ENCODE data around the gene USP17L29.
"Not testable (repeated sequence)": the region's sequence is repeated elsewhere in the genome, so short reads cannot be mapped to it uniquely, and the experiment has no call there.

The USP17L29 gene

GRCh38 chr4:9353338-9353737 is at the start of gene USP17L29:
USP17L29 (plus strand) TSS chr4:9353638; CDS start chr4:9353638, 0 bp downstream.
- in situ Hi-C loops (cut with MboI; ENCODE audit: low sequenced_read_pairs): not testable (repeated sequence)

GRCh38 chr4:9324191-9324590 is 29.2 kb upstream of the USP17L29 start:
- in situ Hi-C loops (cut with MboI; ENCODE audit: low sequenced_read_pairs): not testable (repeated sequence)

GRCh38 chr4:9324865-9325264 is 28.6 kb upstream of the USP17L29 start, which contains the start of gene USP17L24:
USP17L24 (plus strand) TSS chr4:9325165; CDS start chr4:9325165, 0 bp downstream.
- in situ Hi-C loops (cut with MboI; ENCODE audit: low sequenced_read_pairs): not testable (repeated sequence)

GRCh38 chr4:9329611-9330010 is 23.8 kb upstream of the USP17L29 start, which contains the start of gene USP17L25:
USP17L25 (plus strand) TSS chr4:9329911; CDS start chr4:9329911, 0 bp downstream.
- in situ Hi-C loops (cut with MboI; ENCODE audit: low sequenced_read_pairs): not testable (repeated sequence)

GRCh38 chr4:9334358-9334757 is 19.1 kb upstream of the USP17L29 start, which contains the start of gene USP17L26:
USP17L26 (plus strand) TSS chr4:9334658; CDS start chr4:9334658, 0 bp downstream.
- in situ Hi-C loops (cut with MboI; ENCODE audit: low sequenced_read_pairs): not testable (repeated sequence)

- in situ Hi-C loops (cut with MboI; ENCODE audit: low sequenced_read_pairs): not testable (repeated sequence)
Measured at GRCh38 chr4:9339103-9339502, 14.3 kb upstream of the USP17L29 start, which contains the start of gene USP17L5. USP17L5 (plus strand) TSS chr4:9339403; CDS start chr4:9339403, 0 bp downstream.

- in situ Hi-C loops (cut with MboI; ENCODE audit: low sequenced_read_pairs): not testable (repeated sequence)
Measured at GRCh38 chr4:9343848-9344247, 9.6 kb upstream of the USP17L29 start, which contains the start of gene USP17L27. USP17L27 (plus strand) TSS chr4:9344148; CDS start chr4:9344148, 0 bp downstream.

- in situ Hi-C loops (cut with MboI; ENCODE audit: low sequenced_read_pairs): not testable (repeated sequence)
Measured at GRCh38 chr4:9348593-9348992, 4.8 kb upstream of the USP17L29 start, which contains the start of gene USP17L28. USP17L28 (plus strand) TSS chr4:9348893; CDS start chr4:9348893, 0 bp downstream.

GRCh38 chr4:9350866-9351265 is 2.6 kb upstream of the USP17L29 start:
- in situ Hi-C loops (cut with MboI; ENCODE audit: low sequenced_read_pairs): not testable (repeated sequence)

GRCh38 chr4:9362829-9363228 is 9.4 kb downstream of the USP17L29 start, which contains the start of gene USP17L30:
USP17L30 (plus strand) TSS chr4:9363129; CDS start chr4:9363129, 0 bp downstream.
- in situ Hi-C loops (cut with MboI; ENCODE audit: low sequenced_read_pairs): not testable (repeated sequence)

GRCh38 chr4:9379881-9380280 is 26.4 kb downstream of the USP17L29 start:
- in situ Hi-C loops (cut with MboI; ENCODE audit: low sequenced_read_pairs): not testable (repeated sequence)

- in situ Hi-C loops (cut with MboI; ENCODE audit: low sequenced_read_pairs): not testable (repeated sequence)
Measured at GRCh38 chr4:9381012-9381534, 27.6 kb downstream of the USP17L29 start.

- in situ Hi-C loops (cut with MboI; ENCODE audit: low sequenced_read_pairs): no loop called here
Measured at GRCh38 chr4:9384126-9384525, 30.7 kb downstream of the USP17L29 start.

GRCh38 chr4:9389001-9389400 is 35.6 kb downstream of the USP17L29 start:
- in situ Hi-C loops (cut with MboI; ENCODE audit: low sequenced_read_pairs): not testable (repeated sequence)

Measured in HL-60/S4 (cell line).